ENCODE data around the gene OR6B2. TPM values are rescaled to one million over a fixed set of nuclear protein-coding genes. Genes with fewer than 3 reads are reported as not detected.

The OR6B2 gene
- total and polyA plus RNA-seq, 5 experiments from 2014 or later = not detected

DNA sequence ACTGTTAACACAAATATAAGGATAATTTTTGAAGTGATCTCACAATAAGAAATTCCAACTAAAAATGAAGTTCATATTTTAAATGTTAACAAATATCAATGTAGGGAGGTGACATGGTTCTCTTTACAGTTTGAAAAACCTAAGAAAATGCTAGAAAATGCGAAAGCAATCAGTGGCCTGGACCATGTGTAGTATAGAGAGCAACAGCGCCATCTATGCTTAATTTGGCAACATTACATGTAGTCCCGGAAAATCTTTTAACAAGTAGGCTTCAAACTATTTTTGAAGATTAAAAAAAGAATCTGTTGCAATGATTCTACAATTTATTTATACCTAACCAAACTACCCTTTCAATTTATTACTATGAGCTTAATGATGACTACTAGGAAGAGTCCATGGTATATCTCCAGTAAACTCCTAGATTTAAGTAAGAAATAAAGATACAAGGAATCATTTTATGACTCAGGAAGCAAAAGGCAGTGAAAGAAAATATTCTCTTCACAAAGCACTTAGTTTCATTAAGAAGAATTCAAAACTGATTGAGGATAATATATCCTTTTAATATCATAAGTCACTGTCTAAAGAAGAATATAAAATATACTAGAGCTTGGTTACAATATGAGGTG, 38.4 kb downstream of the OR6B2 start:
- no peaks in the 10 kb centered on the region for H3K27me3 Mint-ChIP-seq
- ATAC-seq = peak in 1 of 2 donors; percentile 65
- peaks cover 13 to 80% (median 23%) of the 10 kb centered on the region in 3 donors for H3K36me3 Mint-ChIP-seq
- peaks cover 0 to 11% (median 7%) of the 10 kb centered on the region in 4 donors for H3K4me1 Mint-ChIP-seq
- no peaks in the 10 kb centered on the region for H3K9me3 Mint-ChIP-seq
- no peak overlapping the region for H3K27ac Mint-ChIP-seq
- no peak overlapping the region for H3K4me3 Mint-ChIP-seq
- DNase-seq = peak in 5 of 10 donors; percentile 8 to 55 (median 44)
- POLR2A ChIA-PET = no interaction called here

GRCh38 chr2:239990966-239991365, 39.3 kb downstream of the OR6B2 start:
- Mint-ChIP-seq H3K4me1 (peaks cover under 1 to 11% (median 5%) of the 10 kb centered on the region in 4 donors), H3K27me3 (no peaks in the 10 kb centered on the region), H3K4me3 (no peak overlapping the region), H3K27ac (no peak overlapping the region), H3K36me3 (peaks cover 20 to 83% (median 31%) of the 10 kb centered on the region in 3 donors), H3K9me3 (no peaks in the 10 kb centered on the region)
- ATAC-seq (no peak), DNase-seq (no peak)
- POLR2A ChIA-PET = no interaction called here

DNA sequence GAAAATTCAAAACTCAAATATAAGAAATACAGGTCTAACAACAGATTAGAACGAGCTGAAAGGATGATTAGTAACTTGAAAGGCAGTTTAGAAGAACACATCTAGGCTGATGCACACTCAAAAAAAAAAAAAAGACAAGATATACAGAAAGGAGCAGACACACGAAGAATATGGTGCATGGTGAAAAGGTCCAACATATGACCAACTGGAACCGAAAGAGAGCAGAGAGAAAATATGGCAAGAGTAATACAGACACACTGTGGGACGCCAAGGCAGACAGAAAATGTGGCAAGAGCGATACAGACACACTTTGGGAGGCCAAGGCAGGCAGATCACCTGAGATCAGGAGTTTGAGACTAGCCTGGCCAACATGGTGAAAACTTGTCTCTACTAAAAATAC, 44.9 kb downstream of the OR6B2 start:
- no peak for ATAC-seq
- POLR2A ChIA-PET = interaction anchor here (0.7 kb wide), 1 partner anchor 16 kb away, joined by 3 read pairs; no protein-coding TSS in a partner anchor
- H3K9me3 Mint-ChIP-seq = peaks cover 0 to 5% (median 0%) of the 10 kb centered on the region in 9 donors

GRCh38 chr2:239984421-239985194, 45.6 kb downstream of the OR6B2 start:
- no peak for DNase-seq
- no peak overlapping the region for H3K27ac Mint-ChIP-seq
- peaks cover 21 to 85% (median 40%) of the 10 kb centered on the region in 3 donors for H3K36me3 Mint-ChIP-seq
- H3K9me3 Mint-ChIP-seq = peaks cover 0 to 5% (median 0%) of the 10 kb centered on the region in 9 donors
- peaks cover 0 to 15% (median 12%) of the 10 kb centered on the region in 4 donors for H3K4me1 Mint-ChIP-seq
- H3K27me3 Mint-ChIP-seq = no peaks in the 10 kb centered on the region
- POLR2A ChIA-PET = no interaction called here
- ATAC-seq = no peak
- no peak overlapping the region for H3K4me3 Mint-ChIP-seq

More for the DNA sequence above, 44.9 kb downstream of the OR6B2 start:
- peaks cover 21 to 87% (median 44%) of the 10 kb centered on the region in 3 donors for H3K36me3 Mint-ChIP-seq
- DNase-seq = no peak
- H3K4me3 Mint-ChIP-seq = no peak overlapping the region
- H3K27ac Mint-ChIP-seq = peak overlapping the region in 1 of 10 donors; percentile 77
- peaks cover 0 to 15% (median 13%) of the 10 kb centered on the region in 4 donors for H3K4me1 Mint-ChIP-seq
- H3K27me3 Mint-ChIP-seq = no peaks in the 10 kb centered on the region

GRCh38 chr2:239983004-239983778, 47.0 kb downstream of the OR6B2 start:
- no peak for ATAC-seq
- H3K4me1 Mint-ChIP-seq = peaks cover 0 to 15% (median 10%) of the 10 kb centered on the region in 4 donors
- POLR2A ChIA-PET = no interaction called here
- H3K27me3 Mint-ChIP-seq = no peaks in the 10 kb centered on the region
- no peak overlapping the region for H3K4me3 Mint-ChIP-seq
- H3K27ac Mint-ChIP-seq = peak overlapping the region in 3 of 10 donors; percentile 40 to 53 (median 52)
- no peak for DNase-seq
- H3K9me3 Mint-ChIP-seq = peaks cover 0 to 5% (median 0%) of the 10 kb centered on the region in 9 donors
- H3K36me3 Mint-ChIP-seq = peaks cover 14 to 74% (median 34%) of the 10 kb centered on the region in 3 donors

Other genes with a start within 250 kb of the OR6B2 start
- gene NDUFA10, start 5.1 kb downstream of the OR6B2 start, total RNA-seq = 100 to 1,000 TPM; 104 to 109 TPM
- 100 to 1,000 TPM; 132 to 149 (median 138) TPM for gene NDUFA10, start 5.1 kb downstream of the OR6B2 start, polyA plus RNA-seq
- not detected for gene OR6B3, start 23.1 kb upstream of the OR6B2 start, total RNA-seq
- not detected for gene OR6B3, start 23.1 kb upstream of the OR6B2 start, polyA plus RNA-seq
- 10 to 100 TPM; 76.7 to 84.4 TPM for gene COPS9, start 105.9 kb upstream of the OR6B2 start, total RNA-seq
- 100 to 1,000 TPM; 318 to 389 (median 347) TPM for gene COPS9, start 105.9 kb upstream of the OR6B2 start, polyA plus RNA-seq
- gene OTOS, start 110.2 kb upstream of the OR6B2 start, total RNA-seq = not detected
- gene OTOS, start 110.2 kb upstream of the OR6B2 start, polyA plus RNA-seq = not detected

Data from naive thymus-derived CD8-positive, alpha-beta T cell (primary cell).